ENCODE data around the gene SNRNP48.

SNRNP48 gene

GRCh38 chr6:7632501-7633290 lies 42.7 kb downstream of the SNRNP48 start:
- CTCF ChIA-PET, result interaction anchor here (0.8 to 1.0 kb wide), 2 partner anchors 9 to 18 kb away, joined by 3 read pairs; no protein-coding TSS in a partner anchor
- TF ChIP-seq, protein P1, sequence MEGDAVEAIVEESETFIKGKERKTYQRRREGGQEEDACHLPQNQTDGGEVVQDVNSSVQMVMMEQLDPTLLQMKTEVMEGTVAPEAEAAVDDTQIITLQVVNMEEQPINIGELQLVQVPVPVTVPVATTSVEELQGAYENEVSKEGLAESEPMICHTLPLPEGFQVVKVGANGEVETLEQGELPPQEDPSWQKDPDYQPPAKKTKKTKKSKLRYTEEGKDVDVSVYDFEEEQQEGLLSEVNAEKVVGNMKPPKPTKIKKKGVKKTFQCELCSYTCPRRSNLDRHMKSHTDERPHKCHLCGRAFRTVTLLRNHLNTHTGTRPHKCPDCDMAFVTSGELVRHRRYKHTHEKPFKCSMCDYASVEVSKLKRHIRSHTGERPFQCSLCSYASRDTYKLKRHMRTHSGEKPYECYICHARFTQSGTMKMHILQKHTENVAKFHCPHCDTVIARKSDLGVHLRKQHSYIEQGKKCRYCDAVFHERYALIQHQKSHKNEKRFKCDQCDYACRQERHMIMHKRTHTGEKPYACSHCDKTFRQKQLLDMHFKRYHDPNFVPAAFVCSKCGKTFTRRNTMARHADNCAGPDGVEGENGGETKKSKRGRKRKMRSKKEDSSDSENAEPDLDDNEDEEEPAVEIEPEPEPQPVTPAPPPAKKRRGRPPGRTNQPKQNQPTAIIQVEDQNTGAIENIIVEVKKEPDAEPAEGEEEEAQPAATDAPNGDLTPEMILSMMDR (IDR thresholded peaks at IDR 0.05; ENCODE audit: control extremely low read depth, extremely low read depth, low read depth, missing control alignments), result no peak
- DNase-seq (ENCODE audit: extremely low spot score), result no peak
- POLR2A ChIA-PET, result no interaction called here

DNA sequence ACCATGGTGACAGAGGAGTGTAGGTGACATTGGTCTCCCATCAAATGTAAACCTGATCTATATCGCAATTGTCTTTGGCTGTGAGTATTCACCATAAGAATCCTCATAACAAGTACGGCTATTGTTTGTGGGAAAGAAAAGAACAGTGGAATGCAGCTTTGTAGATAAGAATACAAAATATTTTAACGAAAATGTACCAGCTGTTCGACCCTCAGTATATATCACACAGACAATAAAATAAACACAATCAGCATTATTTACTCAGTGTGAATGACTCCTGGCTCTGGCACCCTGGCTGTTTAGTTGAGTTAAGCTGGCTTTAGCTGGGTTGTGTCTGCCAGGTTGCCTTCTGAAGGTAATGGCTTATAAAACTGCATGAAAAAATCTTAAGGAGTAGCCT lies 43.4 kb downstream of the SNRNP48 start:
- DNase-seq (ENCODE audit: extremely low spot score), result no peak
- TF ChIP-seq, protein P1 (IDR thresholded peaks at IDR 0.05; ENCODE audit: control extremely low read depth, extremely low read depth, low read depth, missing control alignments), result no peak
- ChIA-PET POLR2A (no interaction called here), CTCF (interaction anchor here (0.8 kb wide), 1 partner anchor 18 kb away, joined by 3 read pairs; no protein-coding TSS in a partner anchor)

DNA sequence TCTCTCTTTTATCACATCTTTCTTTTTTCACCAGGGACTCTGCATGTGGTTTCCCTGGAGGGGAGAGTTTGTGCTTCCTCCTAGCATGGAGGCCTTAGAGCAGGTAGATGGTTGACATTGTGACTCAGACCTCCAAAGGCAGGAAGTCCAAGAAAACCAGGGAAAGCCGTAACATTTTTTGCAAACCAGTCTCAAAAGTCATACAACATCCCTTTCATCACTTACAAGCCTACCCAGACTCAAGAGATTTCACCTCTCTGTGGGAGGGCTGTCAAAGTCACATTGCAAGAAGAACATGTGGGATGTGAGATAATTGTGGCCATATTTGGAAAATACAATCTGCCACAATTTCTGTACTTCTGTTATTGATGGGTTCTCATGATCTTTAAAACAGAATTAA lies 46.2 kb downstream of the SNRNP48 start:
- ChIA-PET POLR2A (no interaction called here), CTCF (no interaction called here)
- TF ChIP-seq, protein P1 (IDR thresholded peaks at IDR 0.05; ENCODE audit: control extremely low read depth, extremely low read depth, low read depth, missing control alignments), result no peak
- DNase-seq (ENCODE audit: extremely low spot score), result no peak

DNA sequence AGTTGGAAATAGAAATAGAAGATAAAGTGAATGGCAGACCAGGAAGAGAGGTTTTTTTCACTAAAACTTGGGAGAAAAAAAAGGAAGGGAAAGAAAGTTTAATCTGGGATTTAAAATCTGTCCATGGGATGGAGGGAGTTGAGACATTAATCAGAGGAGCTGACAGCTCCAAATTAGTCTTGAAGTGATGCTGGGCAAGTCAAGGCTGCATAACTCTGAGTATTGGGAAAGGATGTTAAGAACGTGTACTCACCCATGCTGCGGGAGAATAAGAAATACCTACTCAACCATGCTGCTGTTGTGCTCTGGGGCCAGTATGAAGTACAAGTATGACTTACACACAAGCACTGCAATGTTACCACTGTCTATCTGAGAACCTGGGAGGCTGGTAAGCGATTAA lies 47.5 kb downstream of the SNRNP48 start:
- no peak for DNase-seq (ENCODE audit: extremely low spot score)
- TF ChIP-seq, protein P1 (IDR thresholded peaks at IDR 0.05; ENCODE audit: control extremely low read depth, extremely low read depth, low read depth, missing control alignments), result no peak
- CTCF ChIA-PET, result interaction anchor here (1.4 to 1.5 kb wide), 2 partner anchors 13 to 362 kb away, joined by 4 read pairs; no protein-coding TSS in a partner anchor
- POLR2A ChIA-PET, result no interaction called here

- TF ChIP-seq, protein P1 (IDR thresholded peaks at IDR 0.05; ENCODE audit: control extremely low read depth, extremely low read depth, low read depth, missing control alignments), result no peak
- no peak for DNase-seq (ENCODE audit: extremely low spot score)
- POLR2A ChIA-PET, result interaction anchor here (0.9 kb wide), 1 partner anchor 362 kb away, joined by 5 read pairs; no protein-coding TSS in a partner anchor
- CTCF ChIA-PET, result no interaction called here
Observed at GRCh38 chr6:7639427-7639826, 49.4 kb downstream of the SNRNP48 start.

DNA sequence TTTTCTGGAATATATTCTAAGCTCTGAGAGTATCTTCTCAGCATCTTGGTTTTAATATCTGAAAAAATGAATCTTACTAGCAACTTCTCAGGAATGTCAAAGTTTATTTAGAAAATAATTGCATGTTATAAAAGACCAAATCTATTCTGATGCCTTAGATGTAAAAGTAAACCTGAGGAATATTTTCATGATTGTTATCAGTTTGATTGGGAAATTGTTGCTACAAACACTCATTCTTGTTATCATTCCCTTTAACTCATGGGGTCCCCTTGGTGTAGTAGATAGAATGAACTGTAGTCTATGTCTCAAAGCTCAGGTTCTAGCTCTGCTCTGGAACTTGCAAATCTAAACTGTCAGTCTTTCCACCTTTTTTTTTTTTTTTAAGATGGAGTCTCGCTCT lies 50.0 kb downstream of the SNRNP48 start:
- CTCF ChIA-PET, result no interaction called here
- TF ChIP-seq, protein P1 (IDR thresholded peaks at IDR 0.05; ENCODE audit: control extremely low read depth, extremely low read depth, low read depth, missing control alignments), result no peak
- POLR2A ChIA-PET, result interaction anchor here (0.7 to 0.9 kb wide), 2 partner anchors 36 to 362 kb away, joined by 3 to 5 read pairs; no protein-coding TSS in a partner anchor
- DNase-seq (ENCODE audit: extremely low spot score), result no peak
